IMR-90 (cell line): Measurements from ENCODE around the gene CD2BP2. TPM values are rescaled to one million over a fixed set of nuclear protein-coding genes. Genes with fewer than 3 reads are reported as not detected.

ENCODE experiments used
- ATAC-seq: fragments of 200-7000 bp; cut with Tn5 transposase; 2 replicates; pipeline ENCODE4 v1.9.1; 2020; ENCODE audit warnings: low read depth, mild to moderate bottlenecking, moderate library complexity
- BruUV-seq: library from RNA; stranded (reverse); fragments of 400-500 nt; replicated peaks from 2 replicates; lab custom pipeline; 2021; lab: Mats Ljungman, UMichigan
- CTCF ChIA-PET: fragments of 300-600 bp; formaldehyde crosslinking; extraction: SDS; loops from one replicate; lab custom pipeline; 2021; ENCODE audit warnings: antibody characterized with exemption; lab: Yijun Ruan, JAX
- POLR2A ChIA-PET: fragments of 300-600 bp; sonication (Branson Sonifier 250); formaldehyde crosslinking; loops from one replicate; lab custom pipeline; 2022; ENCODE audit warnings: antibody characterized with exemption; ENCODE audit not compliant: unreplicated experiment; lab: Charles Lee
- DNase-seq: peaks from one replicate; pipeline ENCODE4 v3.0.0; 2013
- H2AFZ ChIP-seq: replicated peaks from 2 replicates; pipeline ENCODE3; 2013; ENCODE audit warnings: low read length, mild to moderate bottlenecking; ENCODE audit not compliant: poor library complexity
- H2AK5ac ChIP-seq: 2 replicates; pipeline ENCODE4 v1.6.1; 2013; ENCODE audit warnings: low read depth, low read length, inconsistent platforms
- H2AK9ac ChIP-seq: replicated peaks from 2 replicates; pipeline ENCODE3; 2013; ENCODE audit warnings: mild to moderate bottlenecking, low read depth, low read length, moderate library complexity; ENCODE audit not compliant: poor library complexity
- H2BK120ac ChIP-seq: 2 replicates; pipeline ENCODE4 v1.6.1; 2013; ENCODE audit warnings: low read depth, low read length, inconsistent platforms
- H2BK15ac ChIP-seq: 3 replicates; pipeline ENCODE4 v1.6.1; 2013; ENCODE audit warnings: low read depth, low read length, inconsistent platforms
- H2BK20ac ChIP-seq: 2 replicates; pipeline ENCODE4 v1.6.1; 2013; ENCODE audit warnings: low read depth, mild to moderate bottlenecking, inconsistent platforms, low read length, moderate library complexity
- H2BK5ac ChIP-seq: 2 replicates; pipeline ENCODE4 v1.6.1; 2013; ENCODE audit warnings: mild to moderate bottlenecking, low read depth, low read length, inconsistent platforms; ENCODE audit not compliant: poor library complexity, severe bottlenecking
- H3K14ac ChIP-seq: replicated peaks from 2 replicates; pipeline ENCODE4 v1.6.1; 2013; ENCODE audit warnings: low read depth, low read length, inconsistent platforms
- H3K18ac ChIP-seq: 2 replicates; pipeline ENCODE4 v1.6.1; 2013; ENCODE audit warnings: low read depth, low read length, control low read depth
- H3K23ac ChIP-seq: 2 replicates; pipeline ENCODE4 v1.6.1; 2013; ENCODE audit warnings: low read depth, low read length, inconsistent platforms
- H3K27ac ChIP-seq: 2 replicates; pipeline ENCODE4 v1.5.1; 2013; ENCODE audit warnings: mild to moderate bottlenecking, control low read depth, low read length; ENCODE audit not compliant: insufficient read depth
- H3K27me3 ChIP-seq: 2 replicates; pipeline ENCODE4 v1.6.1; 2013; ENCODE audit warnings: low read length; ENCODE audit not compliant: control insufficient read depth, insufficient read depth
- H3K36me3 ChIP-seq: 2 replicates; pipeline ENCODE4 v1.6.1; 2013; ENCODE audit warnings: low read length, mixed read lengths; ENCODE audit not compliant: control insufficient read depth, insufficient read depth
- H3K4ac ChIP-seq: 2 replicates; pipeline ENCODE4 v1.6.1; 2013; ENCODE audit warnings: low read depth, low read length, inconsistent platforms
- H3K4me1 ChIP-seq: 2 replicates; pipeline ENCODE4 v1.6.1; 2013; ENCODE audit warnings: low read length, mixed read lengths; ENCODE audit not compliant: control insufficient read depth, insufficient read depth
- H3K4me2 ChIP-seq: 2 replicates; pipeline ENCODE4 v1.6.1; 2013; ENCODE audit warnings: low read depth, mild to moderate bottlenecking, control low read depth, low read length, moderate library complexity
- H3K4me3 ChIP-seq: 2 replicates; pipeline ENCODE4 v1.5.1; 2013; ENCODE audit warnings: low read depth, mild to moderate bottlenecking, control low read depth, low read length, moderate library complexity; ENCODE audit not compliant: insufficient read depth
- H3K56ac ChIP-seq: 2 replicates; pipeline ENCODE4 v1.6.1; 2013; ENCODE audit warnings: low read length, inconsistent platforms; ENCODE audit not compliant: insufficient read depth; ENCODE audit errors: extremely low read depth
- H3K79me1 ChIP-seq, 2 experiments: 2 replicates each; pipeline ENCODE4 v1.6.1; 2013; ENCODE audit warnings: low read length in 2 of 2, inconsistent platforms in 1 of 2, low read depth in 1 of 2
- H3K9ac ChIP-seq: 2 replicates; pipeline ENCODE4 v1.6.1; 2013; ENCODE audit warnings: low read depth, low read length, control low read depth
- H3K9me1 ChIP-seq: 2 replicates; pipeline ENCODE4 v1.6.1; 2013; ENCODE audit warnings: low read length, inconsistent platforms; ENCODE audit not compliant: insufficient read depth
- H3K9me3 ChIP-seq: 2 replicates; pipeline ENCODE4 v1.6.1; 2013; ENCODE audit warnings: low read length; ENCODE audit not compliant: control insufficient read depth, insufficient read depth
- H4K20me1 ChIP-seq: 2 replicates; pipeline ENCODE4 v1.6.1; 2013; ENCODE audit warnings: low read length, inconsistent platforms; ENCODE audit not compliant: insufficient read depth
- H4K5ac ChIP-seq: 2 replicates; pipeline ENCODE4 v1.6.1; 2013; ENCODE audit warnings: mild to moderate bottlenecking, low read depth, low read length, control low read depth
- H4K8ac ChIP-seq, 2 experiments: 2 replicates each; pipeline ENCODE4 v1.6.1; 2013; ENCODE audit warnings: low read depth in 2 of 2, low read length in 2 of 2, control low read depth in 1 of 2, inconsistent platforms in 1 of 2
- H4K91ac ChIP-seq: 2 replicates; pipeline ENCODE4 v1.6.1; 2013; ENCODE audit warnings: low read depth, low read length, inconsistent platforms; ENCODE audit not compliant: insufficient read depth
- BHLHE40 ChIP-seq: fragments of 150-350 bp; IDR thresholded peaks from 2 replicates; pipeline ENCODE4 v1.6.1; 2016; ENCODE audit warnings: mild to moderate bottlenecking, low read depth, low read length
- CHD1 ChIP-seq: IDR thresholded peaks from 2 replicates; pipeline ENCODE4 v1.6.1; 2012; ENCODE audit warnings: low read depth, low read length, improper control_type of control experiment
- FOS ChIP-seq: fragments of 150-350 bp; IDR thresholded peaks from 2 replicates; pipeline ENCODE4 v1.6.1; 2016; ENCODE audit warnings: low read depth, low read length
- MAFK ChIP-seq: IDR thresholded peaks from 2 replicates; pipeline ENCODE4 v1.6.1; 2012; ENCODE audit warnings: low read depth, low read length, improper control_type of control experiment
- MAZ ChIP-seq: IDR thresholded peaks from 2 replicates; pipeline ENCODE4 v1.6.1; 2012; ENCODE audit warnings: low read depth, mild to moderate bottlenecking, low read length, improper control_type of control experiment, moderate library complexity, borderline replicate concordance
- MXI1 ChIP-seq: IDR thresholded peaks from 2 replicates; pipeline ENCODE4 v1.6.1; 2012; ENCODE audit warnings: low read depth, mild to moderate bottlenecking, low read length, moderate library complexity, borderline replicate concordance
- POLR2A ChIP-seq: IDR thresholded peaks from 2 replicates; pipeline ENCODE4 v1.6.1; 2012; ENCODE audit warnings: mild to moderate bottlenecking, low read depth, low read length
- RCOR1 ChIP-seq: IDR thresholded peaks from 2 replicates; pipeline ENCODE4 v1.6.1; 2012; ENCODE audit warnings: mild to moderate bottlenecking, low read length, improper control_type of control experiment; ENCODE audit not compliant: insufficient replicate concordance
- RFX5 ChIP-seq: IDR thresholded peaks from 2 replicates; pipeline ENCODE4 v1.8.0; 2012; ENCODE audit warnings: low read depth, mild to moderate bottlenecking, low read length, moderate library complexity
- SMC3 ChIP-seq: fragments of 150-350 bp; IDR thresholded peaks from 2 replicates; pipeline ENCODE4 v1.6.1; 2016; ENCODE audit warnings: low read depth, mild to moderate bottlenecking, antibody characterized with exemption, low read length, moderate library complexity
- WGBS, 2 experiments: methylation state at CpG; one replicate each; pipeline versions ENCODE4 v1.1.5 to v1.1.7; 2013; ENCODE audit warnings: missing lambda C conversion rate in 2 of 2; ENCODE audit not compliant: insufficient read length in 1 of 2; ENCODE audit errors: extremely low coverage in 2 of 2; 5-methylcytosine and 5-hydroxymethylcytosine counted together
- dilution Hi-C: fragments of 300-500 bp; cut with HindIII; formaldehyde crosslinking; loops from one replicate; pipeline ENCODE4 v1.14.3; 2018; ENCODE audit warnings: low sequenced_read_pairs; ENCODE audit not compliant: unreplicated experiment
- in situ Hi-C: fragments of 300-500 bp; cut with MboI; formaldehyde crosslinking; loops from 3 replicates; pipeline ENCODE4 v1.14.3; 2019; ENCODE audit warnings: low sequenced_read_pairs, inconsistent platforms, mixed read lengths
- intact Hi-C: fragments of 100-400 bp; cut with micrococcal nuclease; formaldehyde crosslinking; loops from 2 replicates; pipeline ENCODE4 v1.10.0; 2022
- polyA plus RNA-seq, 3 experiments: library from polyadenylated mRNA; depleted of rRNA; stranded (reverse); fragments of >200 nt; gene quantifications; 2 replicates each; pipeline ENCODE4 v1.2.3, GENCODE V29; 2012; ENCODE audit warnings: low replicate concordance in 1 of 3
- total RNA-seq: library from RNA; depleted of rRNA; stranded (reverse); fragments of >200 nt; gene quantifications from 2 replicates; pipeline ENCODE4 v1.2.3, GENCODE V29; 2012
- TF ChIP-seq, protein P1 (sequence below): conservative IDR thresholded peaks from 2 replicates; pipeline ENCODE4 v1.5.1; 2012; ENCODE audit warnings: mild to moderate bottlenecking, low read depth, low read length, improper control_type of control experiment
- TF ChIP-seq, protein P2 (sequence below): fragments of 150-350 bp; IDR thresholded peaks from 2 replicates; pipeline ENCODE4 v1.6.1; 2016; ENCODE audit warnings: low read depth, mild to moderate bottlenecking, low read length, moderate library complexity, borderline replicate concordance
- TF ChIP-seq, protein P3 (sequence below): fragments of 150-350 bp; IDR thresholded peaks from 2 replicates; pipeline ENCODE4 v1.6.1; 2017; ENCODE audit warnings: mild to moderate bottlenecking, antibody characterized with exemption, low read length, low read depth

The CD2BP2 gene
- total and polyA plus RNA-seq, 2 of the 4 experiments (the other 2 are of a cell fraction) = 29.6 to 41.1 TPM

DNA sequence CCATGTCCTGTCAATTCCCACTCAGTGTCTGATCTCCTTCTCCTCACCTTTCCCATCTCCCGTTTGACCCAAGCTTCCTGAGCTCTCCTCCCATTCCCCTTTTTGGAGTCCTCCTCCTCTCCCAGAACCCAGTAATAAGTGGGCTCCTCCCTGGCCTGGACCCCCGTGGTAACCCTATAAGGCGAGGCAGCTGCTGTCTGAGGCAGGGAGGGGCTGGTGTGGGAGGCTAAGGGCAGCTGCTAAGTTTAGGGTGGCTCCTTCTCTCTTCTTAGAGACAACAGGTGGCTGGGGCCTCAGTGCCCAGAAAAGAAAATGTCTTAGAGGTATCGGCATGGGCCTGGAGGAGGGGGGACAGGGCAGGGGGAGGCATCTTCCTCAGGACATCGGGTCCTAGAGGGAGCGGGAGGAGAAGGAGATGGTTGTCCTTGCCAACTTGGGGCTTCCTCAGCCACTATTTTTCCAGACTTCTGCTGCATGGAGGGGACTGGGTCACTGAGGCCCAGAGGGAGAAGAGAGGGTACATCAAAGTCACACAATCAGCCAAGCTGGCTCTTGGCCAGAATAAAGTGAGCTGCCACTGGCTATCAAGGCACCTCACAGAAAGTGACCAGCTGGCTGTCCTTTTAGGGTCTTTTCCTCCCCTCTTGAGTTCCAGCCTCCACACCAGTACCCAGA lies 17.1 kb upstream of the CD2BP2 start:
- Histone ChIP-seq H3K79me1 (peaks cover 0 to 37% of the 10 kb centered on the region in 2 experiments; a peak in 2 of 4 replicates), H2BK120ac (no peak overlapping the region), H3K56ac (no peak overlapping the region), H3K36me3 (0 out of 2 replicates have a peak, but pooled peaks cover 2% of the 10 kb centered on the region), H4K5ac (no peak overlapping the region; the same call in 1 of the 2 replicates), H3K14ac (no peak overlapping the region), H3K9me1 (peaks cover 21% of the 10 kb centered on the region), H2BK15ac (0 out of 3 replicates have a peak overlapping the region, but pooled peaks have one; percentile 2), H3K9ac (no peak overlapping the region), H4K91ac (0 out of 2 replicates have a peak overlapping the region, but pooled peaks have one; percentile 45), H3K4me2 (no peak overlapping the region), H3K27me3 (no peaks in the 10 kb centered on the region), H3K9me3 (no peaks in the 10 kb centered on the region), H3K4me3 (no peak overlapping the region), H4K8ac (peak overlapping the region; percentile 44 to 87; a peak in 3 of 4 replicates), H3K27ac (no peak overlapping the region), H3K23ac (no peak overlapping the region), H4K20me1 (peaks cover 23% of the 10 kb centered on the region), H2BK5ac (no peak overlapping the region), H3K4ac (no peak overlapping the region), H2BK20ac (no peak overlapping the region), H2AFZ (peak overlapping the region; percentile 86), H3K4me1 (peaks cover 4% of the 10 kb centered on the region), H2AK5ac (peak overlapping the region; percentile 92; the same call in 1 of the 2 replicates), H2AK9ac (peak overlapping the region; percentile 89), H3K18ac (no peak overlapping the region)
- intact Hi-C loops (no loop called here), in situ Hi-C loops (no loop called here), dilution Hi-C loops (no loop called here)
- ChIA-PET POLR2A (no interaction called here), CTCF (no interaction called here)
- BruUV-seq = no TSS peak
- TF ChIP-seq SMC3 = no peak
- TF ChIP-seq POLR2A = no peak
- TF ChIP-seq, protein P1, sequence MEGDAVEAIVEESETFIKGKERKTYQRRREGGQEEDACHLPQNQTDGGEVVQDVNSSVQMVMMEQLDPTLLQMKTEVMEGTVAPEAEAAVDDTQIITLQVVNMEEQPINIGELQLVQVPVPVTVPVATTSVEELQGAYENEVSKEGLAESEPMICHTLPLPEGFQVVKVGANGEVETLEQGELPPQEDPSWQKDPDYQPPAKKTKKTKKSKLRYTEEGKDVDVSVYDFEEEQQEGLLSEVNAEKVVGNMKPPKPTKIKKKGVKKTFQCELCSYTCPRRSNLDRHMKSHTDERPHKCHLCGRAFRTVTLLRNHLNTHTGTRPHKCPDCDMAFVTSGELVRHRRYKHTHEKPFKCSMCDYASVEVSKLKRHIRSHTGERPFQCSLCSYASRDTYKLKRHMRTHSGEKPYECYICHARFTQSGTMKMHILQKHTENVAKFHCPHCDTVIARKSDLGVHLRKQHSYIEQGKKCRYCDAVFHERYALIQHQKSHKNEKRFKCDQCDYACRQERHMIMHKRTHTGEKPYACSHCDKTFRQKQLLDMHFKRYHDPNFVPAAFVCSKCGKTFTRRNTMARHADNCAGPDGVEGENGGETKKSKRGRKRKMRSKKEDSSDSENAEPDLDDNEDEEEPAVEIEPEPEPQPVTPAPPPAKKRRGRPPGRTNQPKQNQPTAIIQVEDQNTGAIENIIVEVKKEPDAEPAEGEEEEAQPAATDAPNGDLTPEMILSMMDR = no peak
- no peak for TF ChIP-seq BHLHE40
- TF ChIP-seq FOS = no peak
- no peak for TF ChIP-seq RFX5
- no peak for TF ChIP-seq MXI1
- no peak for TF ChIP-seq RCOR1
- TF ChIP-seq MAFK = no peak
- TF ChIP-seq, protein P2, sequence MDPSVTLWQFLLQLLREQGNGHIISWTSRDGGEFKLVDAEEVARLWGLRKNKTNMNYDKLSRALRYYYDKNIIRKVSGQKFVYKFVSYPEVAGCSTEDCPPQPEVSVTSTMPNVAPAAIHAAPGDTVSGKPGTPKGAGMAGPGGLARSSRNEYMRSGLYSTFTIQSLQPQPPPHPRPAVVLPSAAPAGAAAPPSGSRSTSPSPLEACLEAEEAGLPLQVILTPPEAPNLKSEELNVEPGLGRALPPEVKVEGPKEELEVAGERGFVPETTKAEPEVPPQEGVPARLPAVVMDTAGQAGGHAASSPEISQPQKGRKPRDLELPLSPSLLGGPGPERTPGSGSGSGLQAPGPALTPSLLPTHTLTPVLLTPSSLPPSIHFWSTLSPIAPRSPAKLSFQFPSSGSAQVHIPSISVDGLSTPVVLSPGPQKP = no peak
- TF ChIP-seq, protein P3, sequence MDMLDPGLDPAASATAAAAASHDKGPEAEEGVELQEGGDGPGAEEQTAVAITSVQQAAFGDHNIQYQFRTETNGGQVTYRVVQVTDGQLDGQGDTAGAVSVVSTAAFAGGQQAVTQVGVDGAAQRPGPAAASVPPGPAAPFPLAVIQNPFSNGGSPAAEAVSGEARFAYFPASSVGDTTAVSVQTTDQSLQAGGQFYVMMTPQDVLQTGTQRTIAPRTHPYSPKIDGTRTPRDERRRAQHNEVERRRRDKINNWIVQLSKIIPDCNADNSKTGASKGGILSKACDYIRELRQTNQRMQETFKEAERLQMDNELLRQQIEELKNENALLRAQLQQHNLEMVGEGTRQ = no peak
- TF ChIP-seq MAZ = no peak
- no peak for TF ChIP-seq CHD1
- WGBS, 2 experiments = no CpG with 5 or more reads among the region's 6 CpGs
- DNase-seq (no peak), ATAC-seq (no peak)
